HG02973 (cell line): ENCODE results near the gene FOXI2.

ENCODE experiments used
- ATAC-seq: cut with Tn5 transposase; IDR thresholded peaks from one replicate; pipeline ENCODE4 v1.9.1; 2021; ENCODE audit warnings: moderate library complexity; ENCODE audit not compliant: unreplicated experiment

The FOXI2 gene

DNA sequence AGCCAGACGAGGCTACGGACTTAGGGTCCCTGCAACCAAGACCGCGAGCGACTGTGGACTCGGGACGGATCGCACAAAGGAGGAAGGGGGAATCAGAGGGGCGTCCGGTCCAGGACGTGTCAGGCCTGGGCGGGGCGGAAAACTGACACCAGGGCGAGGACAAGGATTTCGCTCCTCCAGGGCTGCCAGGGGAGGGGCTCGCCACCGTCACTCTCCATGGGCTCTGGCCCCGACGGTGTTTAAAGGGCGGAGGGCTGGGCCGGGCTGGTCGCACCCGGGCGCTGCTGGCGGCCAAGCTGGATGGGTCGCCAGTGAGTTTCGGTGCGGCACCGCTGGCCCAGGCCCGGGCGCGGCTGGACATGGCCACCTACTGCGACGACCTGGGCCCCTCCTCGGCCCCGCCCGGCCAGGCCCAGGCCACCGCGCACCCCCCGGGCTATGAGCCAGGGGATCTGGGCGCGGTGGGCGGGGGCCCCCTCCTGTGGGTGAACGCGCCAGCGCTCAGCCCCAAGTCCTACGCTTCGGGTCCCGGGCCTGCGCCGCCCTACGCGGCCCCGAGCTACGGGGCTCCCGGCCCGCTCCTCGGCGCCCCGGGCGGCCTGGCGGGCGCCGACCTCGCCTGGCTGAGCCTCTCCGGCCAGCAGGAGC, at the start of gene FOXI2:
TSS of gene FOXI2 (plus strand) at position 271 of the 648 bp plus-strand sequence. CDS start at position 360, 89 bp downstream.
- ATAC-seq = no peak

DNA sequence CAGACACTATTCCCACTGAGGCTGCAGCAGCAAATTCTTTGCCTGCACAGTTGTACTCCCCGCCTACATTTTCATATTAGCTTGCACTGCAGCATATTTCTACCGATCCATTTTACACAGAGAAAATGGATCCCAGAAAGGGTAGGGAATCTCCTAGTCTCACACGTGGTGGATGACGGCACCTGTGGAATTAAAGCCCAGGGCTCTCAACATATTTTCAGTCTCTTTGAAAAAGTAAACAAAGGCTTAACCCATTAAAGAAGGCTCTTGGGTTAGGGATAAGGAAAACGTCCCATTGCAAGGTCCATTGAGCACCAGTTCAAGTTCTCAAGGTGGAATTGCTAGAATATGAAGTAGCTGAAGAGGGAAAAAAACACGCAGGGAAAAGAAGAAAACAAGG, 49.4 kb upstream of the FOXI2 start:
- no peak for ATAC-seq

DNA sequence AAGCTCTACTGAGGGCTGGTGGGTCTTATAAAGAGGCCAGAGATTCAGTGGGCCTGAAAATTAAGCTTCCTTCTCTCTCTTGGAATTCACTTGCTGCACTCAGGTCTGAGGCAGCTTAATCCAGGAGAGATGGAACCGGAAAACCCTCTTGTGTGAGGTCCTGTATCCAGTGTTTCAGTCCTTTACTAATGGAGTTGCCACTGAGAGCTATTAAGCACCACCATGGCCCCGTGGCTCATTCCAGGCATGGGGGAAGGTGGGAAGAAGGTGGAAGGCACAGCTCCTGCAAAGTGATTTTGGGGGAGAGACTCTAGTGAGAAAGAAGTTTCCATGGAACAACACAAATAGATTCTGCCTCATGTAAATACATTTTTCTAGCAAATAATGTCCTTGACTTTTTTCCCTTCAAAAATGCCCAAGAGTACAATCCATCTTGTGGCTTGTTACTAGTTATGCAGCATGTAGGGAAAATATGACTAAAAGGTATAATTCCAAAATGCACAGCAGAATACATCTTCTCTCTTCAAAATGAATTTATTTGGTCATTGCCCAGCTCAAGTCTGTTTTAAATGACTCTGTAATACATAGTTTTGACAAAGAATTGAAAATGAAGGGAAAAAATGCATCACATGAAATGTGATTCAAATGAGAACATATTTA, 46.7 kb upstream of the FOXI2 start:
- no peak for ATAC-seq

- ATAC-seq = no peak
These were observed 42.3 kb upstream of the FOXI2 start for GRCh38 chr10:127694580-127695193.

DNA sequence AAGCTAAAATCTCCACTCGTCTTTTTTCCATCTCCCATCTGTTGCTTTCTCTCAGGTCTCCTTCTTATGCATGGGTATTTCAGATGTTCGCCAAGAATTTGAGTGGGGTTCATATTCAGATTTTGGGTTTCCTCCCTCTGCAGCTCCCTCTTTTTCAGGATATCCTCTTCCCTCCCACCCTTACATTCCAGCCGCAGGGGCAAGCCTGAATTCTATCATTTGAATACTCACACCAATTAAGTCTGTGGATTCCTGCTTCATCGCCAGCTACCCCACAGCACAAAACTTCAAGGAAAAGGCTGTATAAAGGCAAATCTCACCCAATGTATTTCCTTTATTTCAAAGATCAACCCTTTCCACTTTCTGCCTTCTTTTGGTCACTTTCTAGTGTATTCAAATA, 41.6 kb upstream of the FOXI2 start:
- no peak for ATAC-seq

GRCh38 chr10:127698886-127699285, 38.1 kb upstream of the FOXI2 start:
- no peak for ATAC-seq

- ATAC-seq = no peak
These were observed 37.7 kb upstream of the FOXI2 start for GRCh38 chr10:127699311-127699710.

GRCh38 chr10:127702271-127702670, 34.7 kb upstream of the FOXI2 start:
- ATAC-seq = no peak

GRCh38 chr10:127715249-127715648, 21.7 kb upstream of the FOXI2 start:
- ATAC-seq = no peak

GRCh38 chr10:127715782-127716378, 21.1 kb upstream of the FOXI2 start:
- no peak for ATAC-seq

GRCh38 chr10:127720142-127720541, 16.8 kb upstream of the FOXI2 start:
- ATAC-seq = no peak

DNA sequence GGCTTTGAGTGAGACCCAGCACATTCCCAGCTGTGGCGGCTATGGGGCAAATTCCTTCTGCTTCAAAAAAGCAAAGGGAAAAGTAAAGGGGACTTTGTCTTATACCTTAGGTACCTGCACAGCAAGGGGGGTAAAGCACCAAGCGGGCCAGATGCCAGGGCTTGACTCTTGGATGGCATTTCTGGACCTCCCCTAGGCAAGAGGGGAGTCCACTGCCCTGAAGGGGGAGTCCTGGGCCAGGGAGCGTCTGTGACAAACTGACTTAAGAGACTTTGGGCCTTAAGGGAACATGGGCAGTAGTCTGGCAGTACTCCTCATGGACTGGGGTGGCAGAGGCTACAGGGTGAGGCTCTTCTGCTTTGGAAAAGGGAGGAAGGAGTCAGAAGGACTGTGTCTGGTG, 16.1 kb upstream of the FOXI2 start:
- ATAC-seq = no peak

GRCh38 chr10:127734753-127735152, 2.2 kb upstream of the FOXI2 start:
- ATAC-seq = no peak

DNA sequence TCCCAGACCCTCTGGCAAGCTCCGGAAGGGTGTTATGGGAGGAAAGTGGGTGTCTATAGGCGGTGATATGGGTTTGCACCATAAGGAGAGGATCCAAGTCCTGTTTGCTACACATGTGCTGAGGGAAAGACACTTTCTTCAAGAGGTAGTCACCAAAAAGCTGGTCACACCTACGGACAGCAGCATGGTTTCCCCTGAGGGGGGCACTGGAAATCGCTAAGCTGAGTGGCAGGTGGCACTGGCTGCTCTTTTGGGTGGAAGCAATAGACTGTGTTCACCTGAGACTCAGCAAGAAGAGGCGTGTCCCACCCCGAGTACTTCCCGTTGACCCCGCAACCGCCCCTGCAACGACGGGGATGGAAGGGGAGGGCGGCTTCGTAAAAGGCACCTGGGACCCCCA, 1.8 kb upstream of the FOXI2 start:
- no peak for ATAC-seq

- no peak for ATAC-seq
These were observed 1.2 kb upstream of the FOXI2 start for GRCh38 chr10:127735723-127736221.

DNA sequence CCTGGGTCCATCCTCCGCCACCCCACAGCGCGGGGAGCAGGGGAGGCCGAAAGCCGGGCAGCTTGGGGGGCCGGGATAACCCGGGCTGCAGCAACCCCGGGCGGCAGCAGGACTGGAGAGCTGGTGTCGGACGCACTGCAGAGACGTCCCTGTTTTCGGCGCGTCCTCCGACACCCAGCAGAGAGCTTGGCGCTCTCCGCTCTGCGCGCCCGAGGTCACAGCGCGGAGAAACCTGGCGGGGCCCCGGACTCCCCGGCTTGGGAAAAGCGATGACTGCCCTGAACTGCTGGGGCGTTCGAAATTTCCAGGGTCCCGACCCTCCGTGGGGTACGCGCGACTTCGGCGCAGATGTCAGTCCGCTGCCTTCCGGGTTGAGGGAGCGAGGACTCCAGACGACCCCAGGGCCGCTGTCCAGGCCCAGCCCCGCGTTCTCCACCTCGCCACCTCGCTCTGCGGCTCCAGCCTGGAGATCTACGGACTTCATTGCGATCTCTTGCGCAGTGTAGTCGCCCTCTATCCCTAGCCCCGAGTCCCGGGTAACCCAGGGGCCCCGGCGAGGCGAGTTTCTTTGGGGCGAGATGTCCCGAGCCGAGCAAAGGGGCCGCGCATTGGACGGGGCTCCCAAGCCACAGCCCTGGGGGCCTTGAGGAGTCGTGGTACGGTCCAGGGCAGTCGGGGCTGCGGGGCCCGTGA, 617 bp upstream of the FOXI2 start:
- ATAC-seq = no peak

DNA sequence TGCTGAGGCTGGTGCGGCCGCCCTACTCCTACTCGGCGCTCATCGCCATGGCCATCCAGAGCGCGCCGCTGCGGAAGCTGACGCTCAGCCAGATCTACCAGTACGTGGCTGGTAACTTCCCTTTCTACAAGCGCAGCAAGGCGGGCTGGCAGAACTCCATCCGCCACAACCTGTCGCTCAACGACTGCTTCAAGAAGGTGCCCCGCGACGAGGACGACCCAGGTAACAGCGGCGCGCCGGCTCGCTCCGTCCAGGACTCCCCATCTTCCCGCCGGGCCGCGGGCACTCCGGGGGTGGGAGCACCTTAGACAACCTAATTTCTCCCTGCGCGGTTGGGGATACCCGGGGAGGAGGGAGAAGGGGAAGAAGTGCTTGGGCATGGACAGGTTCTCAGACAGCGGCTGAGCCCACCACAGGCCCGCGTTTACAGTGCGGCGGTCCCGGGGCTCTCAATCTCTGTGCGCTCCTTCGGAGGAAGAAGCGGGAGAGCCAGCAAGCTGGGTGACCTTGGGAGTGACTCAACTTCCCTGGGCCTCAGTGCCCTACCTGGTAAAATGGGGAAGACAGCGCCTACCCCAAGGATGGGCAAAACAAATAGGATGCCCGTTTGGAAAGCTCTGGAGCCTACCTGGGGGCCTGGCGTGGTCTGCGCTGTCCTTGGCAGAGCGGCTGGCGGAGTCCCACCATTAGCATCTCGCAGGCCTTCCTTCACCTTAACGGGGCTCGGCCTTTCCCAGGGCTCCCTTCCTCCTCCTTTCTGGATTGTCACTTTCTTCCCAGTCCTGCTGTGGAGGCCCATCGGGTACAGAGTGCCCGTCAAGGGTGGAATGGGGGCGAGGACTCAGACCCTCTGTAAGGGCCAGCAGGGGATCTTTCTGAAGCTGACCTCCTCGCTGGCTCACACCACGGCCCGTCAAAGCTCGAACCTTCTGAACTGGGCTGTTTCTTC, 852 bp downstream of the FOXI2 start:
- no peak for ATAC-seq

DNA sequence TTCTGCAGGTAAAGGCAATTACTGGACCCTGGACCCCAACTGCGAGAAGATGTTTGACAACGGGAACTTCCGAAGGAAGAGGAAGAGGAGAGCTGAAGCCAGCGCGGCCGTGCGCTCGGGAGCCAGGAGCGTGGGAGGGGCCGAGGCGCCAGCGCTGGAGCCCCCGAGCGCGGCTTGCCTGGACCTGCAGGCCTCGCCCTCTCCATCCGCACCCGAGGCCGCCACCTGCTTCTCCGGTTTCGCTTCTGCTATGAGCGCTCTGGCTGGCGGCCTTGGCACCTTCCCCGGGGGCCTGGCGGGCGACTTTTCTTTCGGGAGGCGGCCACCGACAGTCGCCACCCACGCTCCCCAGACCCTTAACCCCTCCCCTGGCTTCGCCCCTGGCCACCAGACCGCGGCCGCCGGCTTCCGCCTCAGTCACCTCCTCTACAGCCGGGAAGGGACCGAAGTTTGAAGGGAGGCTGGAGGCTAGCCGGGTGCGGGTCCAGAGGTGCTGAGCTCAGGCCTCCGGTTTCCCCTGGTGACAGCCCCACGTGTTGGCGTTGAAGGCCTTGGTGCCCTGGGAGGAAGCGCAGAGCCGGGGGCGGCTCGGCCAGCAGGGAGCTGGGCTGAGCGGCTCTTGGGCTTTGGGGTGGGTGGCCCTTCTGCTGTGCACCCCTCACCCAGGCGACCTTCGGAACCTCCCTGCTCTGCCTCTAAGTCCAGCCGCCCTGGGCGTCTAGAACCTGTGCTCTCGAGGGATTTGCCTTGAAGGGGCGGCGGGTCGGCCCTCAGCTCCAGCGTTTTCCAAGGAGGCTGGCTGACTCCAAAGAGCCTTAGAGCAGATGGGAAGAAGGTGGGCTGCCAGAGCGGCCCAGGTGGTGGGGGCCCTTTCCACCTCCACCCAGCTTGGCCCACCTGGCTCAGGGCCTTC, 1.8 kb downstream of the FOXI2 start:
- no peak for ATAC-seq

- no peak for ATAC-seq
These were observed 2.9 kb downstream of the FOXI2 start for GRCh38 chr10:127739908-127740307.
